HG03521 (cell line): ENCODE results near the gene AP1G2.

ENCODE experiments used
- ATAC-seq: cut with Tn5 transposase; IDR thresholded peaks from one replicate; pipeline ENCODE4 v1.9.1; 2021; ENCODE audit warnings: mild to moderate bottlenecking, moderate library complexity; ENCODE audit not compliant: unreplicated experiment

AP1G2 gene

GRCh38 chr14:23521785-23522640 lies 45.6 kb downstream of the AP1G2 start:
- ATAC-seq = no peak

GRCh38 chr14:23520899-23521533 lies 46.6 kb downstream of the AP1G2 start:
- no peak for ATAC-seq

DNA sequence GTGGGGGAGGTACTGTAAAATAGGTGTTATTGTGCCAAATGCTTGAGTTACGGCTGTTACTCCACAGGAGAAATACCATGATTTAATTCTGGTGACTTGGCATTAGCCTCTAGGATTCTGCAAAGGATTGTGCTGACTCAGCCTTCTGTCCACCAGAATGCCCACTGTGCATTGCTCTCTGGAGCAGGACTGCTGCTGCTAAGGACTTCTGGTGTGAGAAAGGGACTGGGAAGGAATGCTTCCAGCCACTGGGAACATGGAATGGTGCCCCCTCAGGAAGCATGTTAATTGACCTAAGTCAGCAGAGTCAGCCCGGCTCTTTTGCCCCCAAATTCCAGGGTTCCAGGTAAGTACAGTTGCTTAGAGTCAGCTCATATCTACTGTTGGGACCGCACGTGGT lies 48.9 kb downstream of the AP1G2 start:
- ATAC-seq = no peak

GRCh38 chr14:23517650-23518326 lies 49.8 kb downstream of the AP1G2 start:
- ATAC-seq = no peak

DNA sequence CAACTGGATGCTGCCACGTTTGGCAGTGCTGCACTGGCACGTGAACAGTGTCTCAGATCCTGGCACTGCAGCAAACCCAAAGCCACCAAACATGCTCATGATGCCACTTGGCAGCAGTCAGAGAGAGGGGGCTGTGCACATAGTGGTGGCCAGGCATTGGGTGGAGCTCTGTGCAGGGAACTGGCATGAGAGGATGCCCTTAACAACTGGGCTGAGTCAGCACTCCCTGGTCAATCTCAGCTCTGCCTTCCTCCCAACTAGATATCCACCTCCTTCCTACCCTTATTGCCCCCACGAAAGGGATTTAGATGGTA lies 53.0 kb downstream of the AP1G2 start:
- ATAC-seq = no peak

GRCh38 chr14:23513818-23514643 lies 53.6 kb downstream of the AP1G2 start:
- ATAC-seq = no peak

DNA sequence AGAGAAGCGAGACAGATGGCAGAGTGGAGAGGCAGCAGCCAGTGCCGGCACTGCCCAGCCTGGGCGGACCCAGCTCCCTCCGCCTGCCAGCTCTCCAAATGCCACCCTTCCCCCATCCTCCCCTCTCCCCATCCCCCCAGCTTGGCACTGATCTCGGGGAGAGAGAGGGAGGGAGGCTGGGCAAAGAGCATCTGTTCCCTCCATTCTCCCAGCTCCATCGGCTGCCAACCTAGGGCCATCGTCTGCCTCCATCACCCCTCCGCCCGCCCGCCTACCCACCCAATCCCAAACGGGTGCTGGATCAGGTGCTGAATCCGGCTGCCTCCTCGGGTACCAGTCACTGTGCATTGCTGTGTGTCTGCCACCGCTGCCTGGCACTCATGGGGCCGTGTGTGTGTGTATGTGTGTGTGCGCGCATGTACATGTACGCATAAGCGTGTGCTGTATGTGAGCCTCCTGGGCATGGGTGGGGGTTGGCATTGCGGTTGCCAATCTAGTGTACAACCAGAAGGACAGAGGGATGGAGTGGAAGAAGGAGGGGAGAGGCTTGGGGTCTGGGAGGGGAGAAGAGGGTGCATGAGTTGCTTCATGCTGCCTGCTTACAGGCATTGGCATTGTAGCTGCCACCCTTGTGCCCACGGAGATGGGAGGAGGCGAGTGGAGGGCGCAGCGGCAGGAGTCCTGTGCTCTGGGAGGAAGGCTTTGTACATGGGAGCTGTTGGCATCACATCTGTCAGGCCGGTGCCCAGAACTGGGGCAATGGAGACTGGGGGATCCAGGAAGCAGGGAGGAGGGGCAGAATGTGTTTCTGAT lies 54.4 kb downstream of the AP1G2 start:
- no peak for ATAC-seq

DNA sequence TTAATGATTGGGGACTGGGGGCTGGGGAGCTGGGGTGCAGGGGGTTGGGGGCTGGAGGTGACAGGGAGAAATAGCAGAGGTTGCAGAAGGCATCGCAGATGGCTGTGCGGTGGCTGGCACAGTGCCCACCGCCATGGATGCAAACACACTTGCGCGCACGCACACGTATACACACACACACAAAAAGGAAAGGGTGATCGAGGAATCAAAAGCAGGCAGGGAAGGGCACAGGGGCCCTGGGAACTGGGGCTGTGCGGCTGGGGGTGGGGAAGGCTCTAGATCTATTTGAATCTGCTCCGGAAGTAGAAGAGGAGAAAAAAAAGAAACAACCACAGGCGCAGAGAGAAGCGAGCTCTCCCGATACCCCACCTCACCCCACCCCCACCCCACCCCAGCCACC lies 55.4 kb downstream of the AP1G2 start:
- no peak for ATAC-seq
